ENCODE data around the gene ADAMTS6.

The ADAMTS6 gene

GRCh38 chr5:65132386-65132785 is 349.3 kb downstream of the ADAMTS6 start:
- no peak for FAIRE-seq
- TF ChIP-seq TAF1 (IDR thresholded peaks at IDR 0.05; ENCODE audit: borderline replicate concordance, low read depth, low read length): no peak
- TF ChIP-seq POLR2AphosphoS5 (IDR thresholded peaks at IDR 0.05; ENCODE audit: low read depth, low read length): no peak
- no peak for TF ChIP-seq POLR2A (IDR thresholded peaks at IDR 0.05; ENCODE audit: low read depth, low read length)

DNA sequence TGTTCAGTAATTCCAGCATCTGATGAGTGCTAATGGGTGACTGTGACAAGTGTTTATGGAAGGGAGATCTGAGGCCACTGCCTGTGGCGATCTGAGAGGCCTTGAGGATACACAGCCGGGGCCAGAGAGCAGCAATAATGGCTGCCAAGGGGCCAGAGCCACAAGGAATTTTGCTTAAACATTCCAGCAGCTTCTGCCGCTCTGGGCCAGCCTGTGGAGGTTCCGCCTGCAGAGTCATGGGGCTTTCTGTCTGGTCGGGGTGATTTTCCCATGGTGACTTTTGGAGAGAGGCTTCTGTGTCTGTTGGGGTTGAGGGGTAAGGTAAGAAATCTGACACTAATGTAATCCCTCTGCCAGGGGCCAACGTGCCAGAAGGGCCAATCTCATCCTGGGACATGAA is 353.5 kb downstream of the ADAMTS6 start:
- no peak for DNase-seq (ENCODE audit: insufficient read length)
- no peak for FAIRE-seq
- TF ChIP-seq POLR2AphosphoS5 (IDR thresholded peaks at IDR 0.05; ENCODE audit: low read depth, low read length) (no peak), TAF1 (IDR thresholded peaks at IDR 0.05; ENCODE audit: borderline replicate concordance, low read depth, low read length) (no peak), POLR2A (IDR thresholded peaks at IDR 0.05; ENCODE audit: low read depth, low read length) (no peak)

More at GRCh38 chr5:65132386-65132785, 349.3 kb downstream of the ADAMTS6 start:
- no peak for DNase-seq (ENCODE audit: insufficient read length)

DNA sequence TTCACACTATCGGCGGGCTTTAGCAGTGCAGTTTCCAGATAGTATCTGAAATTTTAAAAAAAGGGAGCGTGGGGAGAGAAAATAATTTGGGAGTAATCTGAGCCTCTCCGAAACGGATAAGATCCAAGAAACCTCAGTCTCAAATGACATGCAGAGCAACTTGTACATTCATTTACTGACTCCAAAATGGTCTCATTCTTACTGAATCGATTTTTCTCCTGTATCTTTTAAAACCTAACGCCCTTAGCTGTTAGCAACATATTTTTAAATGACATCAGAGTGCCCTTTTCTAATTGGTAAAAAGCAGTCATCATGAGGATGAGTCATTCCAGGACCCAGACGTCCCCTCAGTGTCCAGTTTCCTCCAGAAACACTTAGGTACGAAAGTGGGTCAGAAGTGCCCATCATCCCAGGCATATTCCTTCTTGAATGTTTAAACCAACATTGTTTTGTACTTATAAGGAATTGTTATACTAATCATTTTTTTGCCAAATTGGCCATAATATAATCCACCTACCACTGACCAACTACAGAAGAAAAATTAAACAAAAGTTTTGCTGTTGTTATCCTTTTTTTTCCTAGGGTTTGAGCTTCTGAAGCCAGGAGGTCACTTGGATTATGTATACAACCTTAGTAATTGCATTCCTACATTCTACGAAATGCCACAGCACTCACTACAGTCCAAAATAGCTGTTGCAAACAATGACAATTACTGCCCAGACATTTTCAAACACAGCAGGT is 354.4 kb downstream of the ADAMTS6 start:
- no peak for FAIRE-seq
- no peak for DNase-seq (ENCODE audit: insufficient read length)
- TF ChIP-seq TAF1 (IDR thresholded peaks at IDR 0.05; ENCODE audit: borderline replicate concordance, low read depth, low read length) (no peak), POLR2A (IDR thresholded peaks at IDR 0.05; ENCODE audit: low read depth, low read length) (no peak), POLR2AphosphoS5 (IDR thresholded peaks at IDR 0.05; ENCODE audit: low read depth, low read length) (no peak)

GRCh38 chr5:65126542-65127069 is 355.1 kb downstream of the ADAMTS6 start:
- TF ChIP-seq POLR2AphosphoS5 (IDR thresholded peaks at IDR 0.05; ENCODE audit: low read depth, low read length) (no peak), POLR2A (IDR thresholded peaks at IDR 0.05; ENCODE audit: low read depth, low read length) (no peak), TAF1 (IDR thresholded peaks at IDR 0.05; ENCODE audit: borderline replicate concordance, low read depth, low read length) (no peak)
- no peak for DNase-seq (ENCODE audit: insufficient read length)
- no peak for FAIRE-seq

DNA sequence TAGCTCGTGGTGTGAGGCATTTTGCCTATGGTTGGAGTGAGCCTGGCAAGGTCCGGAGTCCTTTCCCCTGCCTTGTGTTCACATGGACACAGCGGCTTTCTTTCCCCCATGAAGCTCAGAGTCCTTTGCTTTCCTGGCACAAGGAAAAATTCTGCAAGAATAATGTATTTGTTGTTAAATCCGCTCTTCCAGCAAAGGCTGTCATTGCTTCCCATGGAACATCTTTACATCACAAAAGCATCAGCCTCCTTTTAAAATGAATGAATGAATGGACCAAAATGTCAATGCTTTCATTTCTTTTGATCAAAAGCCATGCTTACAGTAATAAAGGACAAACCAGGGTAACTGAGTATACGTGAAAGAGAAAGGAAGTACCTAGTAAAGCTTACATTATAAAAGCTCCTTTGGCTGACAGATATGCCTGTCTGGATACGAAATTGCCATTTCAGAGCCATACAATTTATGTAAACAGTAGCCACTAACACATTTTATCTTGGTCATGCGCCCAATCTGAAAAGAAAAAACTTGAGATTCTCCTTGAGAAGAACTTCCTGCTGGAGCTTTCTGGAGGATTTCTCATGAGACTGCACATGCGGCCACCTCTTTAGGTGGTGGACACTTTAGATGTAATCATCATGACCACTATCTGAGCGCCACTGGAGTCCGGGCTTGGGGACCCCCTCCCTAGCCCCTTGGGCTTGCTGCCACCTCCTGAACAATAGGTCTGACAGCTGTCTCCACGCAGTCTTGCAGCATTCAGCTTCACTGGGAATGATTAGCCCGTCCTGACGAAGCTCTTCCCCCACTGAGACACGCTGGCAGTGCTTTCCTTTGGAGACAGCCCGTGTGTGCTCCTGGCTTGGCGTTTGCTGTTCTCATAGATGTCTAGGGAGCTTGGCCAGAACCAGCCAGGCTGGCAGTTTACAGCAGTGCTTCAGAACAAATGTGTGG is 355.9 kb downstream of the ADAMTS6 start:
- no peak for TF ChIP-seq POLR2AphosphoS5 (IDR thresholded peaks at IDR 0.05; ENCODE audit: low read depth, low read length)
- TF ChIP-seq POLR2A (IDR thresholded peaks at IDR 0.05; ENCODE audit: low read depth, low read length): no peak
- no peak for TF ChIP-seq TAF1 (IDR thresholded peaks at IDR 0.05; ENCODE audit: borderline replicate concordance, low read depth, low read length)
- no peak for DNase-seq (ENCODE audit: insufficient read length)
- FAIRE-seq: no peak

GRCh38 chr5:65121880-65122436 is 359.8 kb downstream of the ADAMTS6 start:
- DNase-seq (ENCODE audit: insufficient read length) (no peak), FAIRE-seq (no peak)
- TF ChIP-seq POLR2A (IDR thresholded peaks at IDR 0.05; ENCODE audit: low read depth, low read length): no peak
- TF ChIP-seq POLR2AphosphoS5 (IDR thresholded peaks at IDR 0.05; ENCODE audit: low read depth, low read length): no peak
- no peak for TF ChIP-seq TAF1 (IDR thresholded peaks at IDR 0.05; ENCODE audit: borderline replicate concordance, low read depth, low read length)

- TF ChIP-seq POLR2AphosphoS5 (IDR thresholded peaks at IDR 0.05; ENCODE audit: low read depth, low read length): no peak
- DNase-seq (ENCODE audit: insufficient read length) (no peak), FAIRE-seq (no peak)
Observed at GRCh38 chr5:65120371-65120967, 361.3 kb downstream of the ADAMTS6 start.

GRCh38 chr5:65117525-65117924 is 364.2 kb downstream of the ADAMTS6 start:
- DNase-seq (ENCODE audit: insufficient read length) (no peak), FAIRE-seq (no peak)
- no peak for TF ChIP-seq TAF1 (IDR thresholded peaks at IDR 0.05; ENCODE audit: borderline replicate concordance, low read depth, low read length)
- TF ChIP-seq POLR2A (IDR thresholded peaks at IDR 0.05; ENCODE audit: low read depth, low read length): no peak
- TF ChIP-seq POLR2AphosphoS5 (IDR thresholded peaks at IDR 0.05; ENCODE audit: low read depth, low read length): no peak

GRCh38 chr5:65113771-65114170 is 367.9 kb downstream of the ADAMTS6 start:
- DNase-seq (ENCODE audit: insufficient read length): no peak
- FAIRE-seq: no peak
- TF ChIP-seq POLR2AphosphoS5 (IDR thresholded peaks at IDR 0.05; ENCODE audit: low read depth, low read length): no peak
- TF ChIP-seq TAF1 (IDR thresholded peaks at IDR 0.05; ENCODE audit: borderline replicate concordance, low read depth, low read length): no peak
- TF ChIP-seq POLR2A (IDR thresholded peaks at IDR 0.05; ENCODE audit: low read depth, low read length): no peak

DNA sequence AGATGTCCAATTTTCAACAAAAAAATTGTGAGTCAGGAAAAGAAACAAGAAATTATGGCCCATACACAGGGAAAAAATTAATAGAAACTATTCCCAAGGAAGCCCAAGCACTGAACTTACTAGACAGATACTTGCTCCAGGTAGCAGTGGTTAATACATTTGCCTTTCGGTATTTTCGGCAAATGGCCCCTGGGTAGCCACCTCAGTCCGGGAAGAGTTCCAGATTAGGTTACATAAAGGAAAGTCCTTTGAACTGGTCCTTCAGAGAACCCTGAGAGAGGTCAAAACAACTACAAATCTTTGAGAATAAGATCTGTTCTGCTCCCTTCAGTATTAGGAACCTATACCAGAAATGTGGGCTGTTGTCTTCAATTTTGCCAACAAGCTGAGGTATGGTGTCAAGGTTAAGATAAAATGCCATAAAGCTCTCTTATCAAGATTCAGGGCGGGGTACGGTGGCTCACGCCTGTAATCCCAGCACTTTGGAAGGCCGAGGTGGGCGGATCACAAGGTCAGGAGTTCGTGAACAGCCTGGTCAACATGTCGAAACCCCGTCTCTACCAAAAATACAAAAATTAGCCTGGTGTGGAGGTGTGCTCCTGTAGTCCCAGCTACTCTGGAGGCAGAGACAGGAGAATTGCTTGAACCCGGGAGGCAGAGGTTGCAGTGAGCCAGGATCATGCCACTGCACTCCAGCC is 369.6 kb downstream of the ADAMTS6 start:
- no peak for FAIRE-seq
- no peak for TF ChIP-seq TAF1 (IDR thresholded peaks at IDR 0.05; ENCODE audit: borderline replicate concordance, low read depth, low read length)
- TF ChIP-seq POLR2A (IDR thresholded peaks at IDR 0.05; ENCODE audit: low read depth, low read length): no peak
- no peak for TF ChIP-seq POLR2AphosphoS5 (IDR thresholded peaks at IDR 0.05; ENCODE audit: low read depth, low read length)
- no peak for DNase-seq (ENCODE audit: insufficient read length)

Data from GM12892 (cell line).